AG10803 (cell line): ENCODE results near the gene EEFSEC.

Experiments
- DNase-seq: peaks from one replicate; pipeline ENCODE4 v3.0.0; 2010; ENCODE audit warnings: low read depth
- H3K4me3 ChIP-seq: 2 replicates; pipeline ENCODE4 v1.5.1; 2011; ENCODE audit warnings: mild to moderate bottlenecking, low read length, control low read depth
- TF ChIP-seq, protein P1 (sequence below): conservative IDR thresholded peaks from 2 replicates; pipeline ENCODE4 v1.5.1; 2011; ENCODE audit warnings: mild to moderate bottlenecking, low read length, control low read depth, inconsistent platforms

EEFSEC gene

GRCh38 chr3:128347282-128347681 is 194.0 kb downstream of the EEFSEC start:
- TF ChIP-seq, protein P1, sequence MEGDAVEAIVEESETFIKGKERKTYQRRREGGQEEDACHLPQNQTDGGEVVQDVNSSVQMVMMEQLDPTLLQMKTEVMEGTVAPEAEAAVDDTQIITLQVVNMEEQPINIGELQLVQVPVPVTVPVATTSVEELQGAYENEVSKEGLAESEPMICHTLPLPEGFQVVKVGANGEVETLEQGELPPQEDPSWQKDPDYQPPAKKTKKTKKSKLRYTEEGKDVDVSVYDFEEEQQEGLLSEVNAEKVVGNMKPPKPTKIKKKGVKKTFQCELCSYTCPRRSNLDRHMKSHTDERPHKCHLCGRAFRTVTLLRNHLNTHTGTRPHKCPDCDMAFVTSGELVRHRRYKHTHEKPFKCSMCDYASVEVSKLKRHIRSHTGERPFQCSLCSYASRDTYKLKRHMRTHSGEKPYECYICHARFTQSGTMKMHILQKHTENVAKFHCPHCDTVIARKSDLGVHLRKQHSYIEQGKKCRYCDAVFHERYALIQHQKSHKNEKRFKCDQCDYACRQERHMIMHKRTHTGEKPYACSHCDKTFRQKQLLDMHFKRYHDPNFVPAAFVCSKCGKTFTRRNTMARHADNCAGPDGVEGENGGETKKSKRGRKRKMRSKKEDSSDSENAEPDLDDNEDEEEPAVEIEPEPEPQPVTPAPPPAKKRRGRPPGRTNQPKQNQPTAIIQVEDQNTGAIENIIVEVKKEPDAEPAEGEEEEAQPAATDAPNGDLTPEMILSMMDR, result no peak
- DNase-seq, result no peak
- H3K4me3 ChIP-seq, result no peak overlapping the region

- DNase-seq, result no peak
- TF ChIP-seq, protein P1, result no peak
These were observed 194.8 kb downstream of the EEFSEC start for GRCh38 chr3:128348075-128348474.

GRCh38 chr3:128348805-128349531 is 195.7 kb downstream of the EEFSEC start:
- H3K4me3 ChIP-seq, result no peak overlapping the region
- DNase-seq, result peak; percentile 5
- TF ChIP-seq, protein P1, result no peak

More at GRCh38 chr3:128348075-128348474, 194.8 kb downstream of the EEFSEC start:
- H3K4me3 ChIP-seq, result no peak overlapping the region

DNA sequence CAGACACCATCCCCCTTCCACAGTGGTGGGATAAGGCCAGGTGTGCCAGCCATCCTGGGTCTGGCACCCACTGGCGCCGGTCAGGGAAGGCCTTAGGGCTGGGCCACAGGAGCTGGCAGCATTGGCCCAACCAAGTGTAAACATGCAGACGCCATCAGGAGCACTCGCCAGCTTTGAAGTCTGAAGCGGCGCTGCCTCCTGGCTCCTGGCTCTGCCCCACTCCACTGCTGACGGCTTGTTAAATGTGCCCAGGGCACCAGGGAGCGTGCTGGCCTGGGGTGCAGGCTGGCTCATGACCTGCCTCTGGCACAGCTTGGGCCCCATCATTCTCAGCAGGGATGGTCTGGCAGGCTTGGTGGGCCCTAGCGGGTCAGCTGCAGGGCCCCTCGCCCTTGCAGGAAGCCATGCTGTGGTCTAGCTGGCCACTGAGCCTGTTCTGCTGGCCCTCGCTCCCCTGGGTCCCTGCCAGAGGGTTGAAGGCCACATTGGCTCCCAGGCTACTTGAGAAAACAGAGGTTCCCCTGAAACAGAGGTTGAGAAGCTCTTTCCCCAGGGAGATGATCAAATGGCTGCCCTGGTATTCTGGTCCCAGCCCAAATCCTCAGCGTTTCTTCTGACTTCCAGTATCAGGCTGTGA is 196.8 kb downstream of the EEFSEC start:
- no peak overlapping the region for H3K4me3 ChIP-seq
- TF ChIP-seq, protein P1, result no peak
- DNase-seq, result no peak

GRCh38 chr3:128351546-128351945 is 198.3 kb downstream of the EEFSEC start:
- no peak overlapping the region for H3K4me3 ChIP-seq
- TF ChIP-seq, protein P1, result no peak
- DNase-seq, result no peak

- DNase-seq, result no peak
- TF ChIP-seq, protein P1, result no peak
- H3K4me3 ChIP-seq, result no peak overlapping the region
These were observed 199.0 kb downstream of the EEFSEC start for GRCh38 chr3:128352326-128352725.
